SK-N-MC (cell line): ENCODE data around the gene MYBPH.

Experiments
- EZH2 ChIP-seq: fragments of 200-600 bp; sonication (generic); IDR thresholded peaks from one replicate; pipeline ENCODE4 v1.6.1; 2017; ENCODE audit warnings: antibody characterized with exemption
- POLR2AphosphoS5 ChIP-seq: IDR thresholded peaks from 2 replicates; pipeline ENCODE4 v1.6.1; 2012; ENCODE audit warnings: mild to moderate bottlenecking, low read depth, low read length, borderline replicate concordance

- TF ChIP-seq EZH2 (no peak), POLR2AphosphoS5 (no peak)
These were observed 47.3 kb downstream of the MYBPH start for GRCh38 chr1:203128431-203128715.
